Common myeloid progenitor, CD34-positive (primary cell): Measurements from ENCODE around the gene RNASE7.

Experiments used
- CTCF ChIA-PET: fragments of 350-600 bp; sonication (Branson Sonifier 250); formaldehyde crosslinking; loops from one replicate; lab custom pipeline; 2021; ENCODE audit warnings: antibody characterized with exemption; lab: Charles Lee
- POLR2A ChIA-PET: fragments of 350-600 bp; sonication (Branson Sonifier 250); formaldehyde crosslinking; loops from one replicate; lab custom pipeline; 2021; ENCODE audit warnings: antibody characterized with exemption; lab: Charles Lee
- DNase-seq, 3 donors: peaks; one replicate each; pipeline versions ENCODE4 v3.0.0 to v3.0.0-alpha.2; 2013
- H3K27ac ChIP-seq, 2 experiments: 1 replicate in 1 of 2; 2 replicates in 1 of 2; pipeline ENCODE4 v1.7.0; 2013; ENCODE audit warnings: inconsistent platforms in 2 of 2, low read length in 2 of 2, mild to moderate bottlenecking in 2 of 2, low read depth in 1 of 2, moderate library complexity in 1 of 2; ENCODE audit not compliant: severe bottlenecking in 2 of 2, insufficient read depth in 1 of 2, poor library complexity in 1 of 2
- H3K27me3 ChIP-seq, 5 experiments: replicated peaks in 2 of 5; 1 replicate in 3 of 5; 2 replicates in 2 of 5; pipeline versions ENCODE4 v1.6.1 to v1.7.0; 2013; ENCODE audit warnings: low read length in 4 of 5, mild to moderate bottlenecking in 2 of 5, moderate library complexity in 2 of 5, inconsistent platforms in 1 of 5; ENCODE audit not compliant: insufficient read depth in 5 of 5, control insufficient read depth in 4 of 5
- H3K36me3 ChIP-seq, 4 experiments: 1 replicate in 2 of 4; 2 replicates in 2 of 4; pipeline versions ENCODE4 v1.6.1 to v1.7.0; 2013; ENCODE audit warnings: low read length in 3 of 4, control low read depth in 1 of 4, mild to moderate bottlenecking in 1 of 4; ENCODE audit not compliant: control insufficient read depth in 4 of 4, insufficient read depth in 4 of 4
- H3K4me1 ChIP-seq, 4 experiments: 1 replicate in 3 of 4; 2 replicates in 1 of 4; pipeline versions ENCODE4 v1.6.1 to v1.7.1; 2013; ENCODE audit warnings: low read length in 3 of 4, mild to moderate bottlenecking in 3 of 4, control low read depth in 1 of 4, inconsistent platforms in 1 of 4, moderate library complexity in 1 of 4; ENCODE audit not compliant: control insufficient read depth in 4 of 4, insufficient read depth in 4 of 4; ENCODE audit errors: control extremely low read depth in 1 of 4
- H3K4me3 ChIP-seq, 7 experiments: 1 replicate in 4 of 7; 2 replicates in 3 of 7; pipeline versions ENCODE4 v1.5.1 to v1.7.0; 2013; ENCODE audit warnings: mild to moderate bottlenecking in 7 of 7, low read length in 6 of 7, moderate library complexity in 6 of 7, inconsistent platforms in 2 of 7, low read depth in 2 of 7, control low read depth in 1 of 7; ENCODE audit not compliant: insufficient read depth in 4 of 7, control insufficient read depth in 1 of 7; ENCODE audit errors: extremely low read depth in 1 of 7
- H3K9me3 ChIP-seq, 5 experiments: 1 replicate in 4 of 5; 2 replicates in 1 of 5; pipeline versions ENCODE4 v1.6.1 to v1.7.1; 2013; ENCODE audit warnings: low read length in 4 of 5, mild to moderate bottlenecking in 2 of 5, inconsistent platforms in 1 of 5, low read depth in 1 of 5, moderate library complexity in 1 of 5; ENCODE audit not compliant: control insufficient read depth in 4 of 5, insufficient read depth in 2 of 5; ENCODE audit errors: control extremely low read depth in 1 of 5
- WGBS: methylation state at CpG from one replicate; pipeline ENCODE4 v1.1.5; 2013; ENCODE audit not compliant: insufficient coverage; 5-methylcytosine and 5-hydroxymethylcytosine counted together

The RNASE7 gene

GRCh38 chr14:21070610-21071224 lies 28.6 kb downstream of the RNASE7 start:
- no peak for DNase-seq
- H3K27me3 ChIP-seq: peaks cover 0 to 15% (median 6%) of the 10 kb centered on the region in 5 experiments

GRCh38 chr14:21071225-21072030 lies 29.3 kb downstream of the RNASE7 start:
- peak overlapping the region; percentile 25 to 73 for H3K27ac ChIP-seq

More at GRCh38 chr14:21070610-21071224, 28.6 kb downstream of the RNASE7 start:
- H3K36me3 ChIP-seq: peaks cover 0 to 21% (median 10%) of the 10 kb centered on the region in 4 experiments
- ChIA-PET CTCF (interaction anchor here (1.1 to 6.2 kb wide), 10 partner anchors 9 to 56 kb away, joined by 3 to 135 read pairs (median 10); partner anchors contain the start of gene TMEM253), POLR2A (interaction anchor here (0.7 to 1.9 kb wide), 3 partner anchors 17 to 34 kb away, joined by 4 to 10 read pairs (median 5); no protein-coding TSS in a partner anchor)
- peaks cover 8 to 45% (median 42%) of the 10 kb centered on the region in 4 experiments for H3K4me1 ChIP-seq
- H3K9me3 ChIP-seq: no peaks in the 10 kb centered on the region
- 0% methylated on average over 19 of the region's 23 CpGs for WGBS
- H3K4me3 ChIP-seq: peak overlapping the region; percentile 34 to 88 (median 73)
- peak overlapping the region in 1 of 2 experiments; percentile 73 for H3K27ac ChIP-seq

GRCh38 chr14:21072031-21072473 lies 29.9 kb downstream of the RNASE7 start:
- no peaks in the 10 kb centered on the region for H3K9me3 ChIP-seq
- peaks cover 2 to 32% (median 19%) of the 10 kb centered on the region in 4 experiments for H3K36me3 ChIP-seq
- peak; percentile 25 to 53 (median 49) for DNase-seq
- H3K4me1 ChIP-seq: peaks cover 8 to 45% (median 42%) of the 10 kb centered on the region in 4 experiments
- WGBS: 0% methylated on average over 1 of the region's 4 CpGs
- H3K27me3 ChIP-seq: peaks cover 0 to 15% (median 6%) of the 10 kb centered on the region in 5 experiments
- H3K27ac ChIP-seq: peak overlapping the region; percentile 25 to 73
- ChIA-PET CTCF (interaction anchor here (3.3 to 6.2 kb wide), 4 partner anchors 14 to 57 kb away, joined by 23 to 135 read pairs (median 108); partner anchors contain the start of gene TMEM253), POLR2A (interaction anchor here (1.0 to 1.1 kb wide), 2 partner anchors 25 to 32 kb away, joined by 3 to 4 read pairs; no protein-coding TSS in a partner anchor)
- H3K4me3 ChIP-seq: peak overlapping the region in 6 of 7 experiments; percentile 53 to 88 (median 75)

More at GRCh38 chr14:21071225-21072030, 29.3 kb downstream of the RNASE7 start:
- peaks cover 8 to 45% (median 42%) of the 10 kb centered on the region in 4 experiments for H3K4me1 ChIP-seq
- POLR2A ChIA-PET: interaction anchor here (0.7 to 1.9 kb wide), 4 partner anchors 16 to 33 kb away, joined by 3 to 10 read pairs (median 4); no protein-coding TSS in a partner anchor
- WGBS: 1% methylated on average over 27 of the region's 37 CpGs
- DNase-seq: peak; percentile 86 to 94 (median 91)
- CTCF ChIA-PET: interaction anchor here (0.6 to 6.2 kb wide), 11 partner anchors 8 to 1917 kb away, joined by 3 to 135 read pairs (median 9); partner anchors contain the start of gene TMEM253
- peak overlapping the region; percentile 34 to 88 (median 73) for H3K4me3 ChIP-seq
- peaks cover 0 to 15% (median 6%) of the 10 kb centered on the region in 5 experiments for H3K27me3 ChIP-seq
- H3K9me3 ChIP-seq: no peaks in the 10 kb centered on the region
- peaks cover 2 to 28% (median 15%) of the 10 kb centered on the region in 4 experiments for H3K36me3 ChIP-seq

GRCh38 chr14:21072781-21073339 lies 30.7 kb downstream of the RNASE7 start:
- DNase-seq: no peak
- Histone ChIP-seq H3K27ac (no peak overlapping the region), H3K36me3 (peaks cover 2 to 37% (median 21%) of the 10 kb centered on the region in 4 experiments), H3K4me3 (no peak overlapping the region), H3K27me3 (peaks cover 0 to 15% (median 6%) of the 10 kb centered on the region in 5 experiments), H3K4me1 (peaks cover 8 to 45% (median 42%) of the 10 kb centered on the region in 4 experiments), H3K9me3 (no peaks in the 10 kb centered on the region)
- ChIA-PET CTCF (interaction anchor here (0.9 to 6.2 kb wide), 5 partner anchors 13 to 58 kb away, joined by 6 to 135 read pairs (median 93); partner anchors contain the start of gene TMEM253), POLR2A (no interaction called here)
- 73% methylated on average over 4 of the region's 9 CpGs for WGBS

GRCh38 chr14:21073921-21074320 lies 31.8 kb downstream of the RNASE7 start:
- Histone ChIP-seq H3K27me3 (peaks cover 0 to 10% (median 5%) of the 10 kb centered on the region in 5 experiments), H3K9me3 (no peaks in the 10 kb centered on the region), H3K36me3 (peaks cover 2 to 47% (median 28%) of the 10 kb centered on the region in 4 experiments), H3K4me1 (peaks cover 5 to 39% (median 37%) of the 10 kb centered on the region in 4 experiments), H3K27ac (no peak overlapping the region), H3K4me3 (no peak overlapping the region)
- no peak for DNase-seq
- 97% methylated on average over 8 of the region's 9 CpGs for WGBS
- ChIA-PET CTCF (interaction anchor here (0.6 to 6.2 kb wide), 6 partner anchors 12 to 120 kb away, joined by 3 to 135 read pairs (median 50); partner anchors contain the start of gene TMEM253), POLR2A (no interaction called here)
